Effector memory CD8-positive, alpha-beta T cell (primary cell): ENCODE data around the gene WDR90.

Experiments used
- ATAC-seq: fragments of 150-1000 bp; cut with Tn5 transposase; replicated peaks from 2 replicates; pipeline ENCODE4 v1.10.0; 2021; ENCODE audit warnings: mild to moderate bottlenecking, moderate library complexity
- DNase-seq, 3 experiments: peaks; one replicate each; pipeline ENCODE4 v3.0.0; 2021
- H3K27ac Mint-ChIP-seq, 2 donors: one replicate each; pipeline ENCODE4 v1.8.0; 2022; ENCODE audit warnings: mild to moderate bottlenecking in 2 of 2, mixed read lengths in 2 of 2, moderate library complexity in 2 of 2
- H3K27me3 Mint-ChIP-seq, 2 donors: one replicate each; pipeline ENCODE4 v1.8.0; 2022; ENCODE audit warnings: mixed read lengths in 2 of 2
- H3K36me3 Mint-ChIP-seq: one replicate; pipeline ENCODE4 v1.8.0; 2022; ENCODE audit warnings: mild to moderate bottlenecking, moderate library complexity, mixed read lengths; ENCODE audit not compliant: insufficient read depth
- H3K4me1 Mint-ChIP-seq, 2 donors: one replicate each; pipeline ENCODE4 v1.8.0; 2022; ENCODE audit warnings: low read depth in 2 of 2, mixed read lengths in 2 of 2
- H3K4me3 Mint-ChIP-seq, 2 donors: one replicate each; pipeline ENCODE4 v1.8.0; 2022; ENCODE audit warnings: mild to moderate bottlenecking in 2 of 2, mixed read lengths in 2 of 2, moderate library complexity in 2 of 2
- H3K9me3 Mint-ChIP-seq, 2 donors: one replicate each; pipeline ENCODE4 v1.8.0; 2022; ENCODE audit warnings: mixed read lengths in 2 of 2

The WDR90 gene

GRCh38 chr16:675884-676564 is 26.9 kb downstream of the WDR90 start:
- Mint-ChIP-seq H3K27ac (no peak overlapping the region), H3K27me3 (peaks cover 0 to 6% of the 10 kb centered on the region in 2 donors), H3K36me3 (peaks cover 2% of the 10 kb centered on the region), H3K4me3 (no peak overlapping the region), H3K9me3 (no peaks in the 10 kb centered on the region), H3K4me1 (peaks cover 8 to 18% of the 10 kb centered on the region in 2 donors)
- DNase-seq (no peak), ATAC-seq (no peak)

- Mint-ChIP-seq H3K36me3 (peaks cover 7% of the 10 kb centered on the region), H3K9me3 (no peaks in the 10 kb centered on the region), H3K27me3 (peaks cover 0 to 6% of the 10 kb centered on the region in 2 donors), H3K27ac (no peak overlapping the region), H3K4me1 (peaks cover 8 to 22% of the 10 kb centered on the region in 2 donors), H3K4me3 (no peak overlapping the region)
- ATAC-seq: no peak
- DNase-seq: no peak
These were observed 27.4 kb downstream of the WDR90 start for GRCh38 chr16:676565-676902.

- Mint-ChIP-seq H3K27me3 (peaks cover 0 to 6% of the 10 kb centered on the region in 2 donors), H3K9me3 (no peaks in the 10 kb centered on the region), H3K27ac (no peak overlapping the region), H3K4me1 (peaks cover 11 to 26% of the 10 kb centered on the region in 2 donors), H3K36me3 (peaks cover 11% of the 10 kb centered on the region), H3K4me3 (no peak overlapping the region)
- no peak for DNase-seq
- no peak for ATAC-seq
These were observed 27.7 kb downstream of the WDR90 start for GRCh38 chr16:676913-677312.

- Mint-ChIP-seq H3K4me3 (peak overlapping the region in 1 of 2 donors; percentile 45), H3K27me3 (peaks cover 0 to 6% of the 10 kb centered on the region in 2 donors), H3K4me1 (peaks cover 11 to 31% of the 10 kb centered on the region in 2 donors), H3K36me3 (peaks cover 17% of the 10 kb centered on the region), H3K9me3 (no peaks in the 10 kb centered on the region), H3K27ac (no peak overlapping the region)
- DNase-seq (no peak), ATAC-seq (no peak)
These were observed 28.4 kb downstream of the WDR90 start for GRCh38 chr16:677316-678190.

- H3K4me1 Mint-ChIP-seq: peaks cover 11 to 35% of the 10 kb centered on the region in 2 donors
- peaks cover 24% of the 10 kb centered on the region for H3K36me3 Mint-ChIP-seq
- no peak for ATAC-seq
- H3K27ac Mint-ChIP-seq: peak overlapping the region in 1 of 2 donors; percentile 62
- DNase-seq: no peak
- H3K9me3 Mint-ChIP-seq: no peaks in the 10 kb centered on the region
- peak overlapping the region; percentile 75 to 78 for H3K4me3 Mint-ChIP-seq
- H3K27me3 Mint-ChIP-seq: peaks cover 0 to 6% of the 10 kb centered on the region in 2 donors
These were observed 29.2 kb downstream of the WDR90 start for GRCh38 chr16:678209-678857.

GRCh38 chr16:678858-679813 is 30.0 kb downstream of the WDR90 start:
- H3K9me3 Mint-ChIP-seq: no peaks in the 10 kb centered on the region
- H3K36me3 Mint-ChIP-seq: peaks cover 31% of the 10 kb centered on the region
- ATAC-seq: peak; percentile 6
- peak overlapping the region; percentile 75 to 78 for H3K4me3 Mint-ChIP-seq
- DNase-seq: peak in 2 of 3 experiments; percentile 33 to 35
- peaks cover 11 to 36% of the 10 kb centered on the region in 2 donors for H3K4me1 Mint-ChIP-seq
- H3K27ac Mint-ChIP-seq: peak overlapping the region; percentile 25 to 62
- H3K27me3 Mint-ChIP-seq: peaks cover 0 to 6% of the 10 kb centered on the region in 2 donors

GRCh38 chr16:679814-680624 is 30.9 kb downstream of the WDR90 start, which contains the start of gene STUB1:
Gene STUB1 (plus strand): TSS chr16:680410. CDS start chr16:680526, 116 bp downstream.
- Mint-ChIP-seq H3K4me1 (peaks cover 10 to 35% of the 10 kb centered on the region in 2 donors), H3K4me3 (peak within 1 kb of the TSS; percentile 75 to 78), H3K27ac (peak within 1 kb of the TSS; percentile 44 to 62), H3K9me3 (no peaks in the 10 kb centered on the region), H3K27me3 (peaks cover 0 to 3% of the 10 kb centered on the region in 2 donors), H3K36me3 (peaks cover 35% of the 10 kb centered on the region)
- DNase-seq: peak; percentile 70 to 76 (median 76)
- ATAC-seq: peak; percentile 48

- peak overlapping the region in 1 of 2 donors; percentile 32 for H3K27ac Mint-ChIP-seq
- no peak for ATAC-seq
- no peak for DNase-seq
- H3K9me3 Mint-ChIP-seq: no peaks in the 10 kb centered on the region
- H3K4me3 Mint-ChIP-seq: peak overlapping the region; percentile 75 to 78
- no peaks in the 10 kb centered on the region for H3K27me3 Mint-ChIP-seq
- H3K36me3 Mint-ChIP-seq: peaks cover 35% of the 10 kb centered on the region
- peaks cover 7 to 33% of the 10 kb centered on the region in 2 donors for H3K4me1 Mint-ChIP-seq
These were observed 31.4 kb downstream of the WDR90 start for GRCh38 chr16:680625-680945.

GRCh38 chr16:680967-681745 is 32.0 kb downstream of the WDR90 start:
- Mint-ChIP-seq H3K27ac (peak overlapping the region; percentile 32 to 44), H3K4me1 (peaks cover 7 to 37% of the 10 kb centered on the region in 2 donors), H3K36me3 (peaks cover 35% of the 10 kb centered on the region), H3K9me3 (no peaks in the 10 kb centered on the region), H3K4me3 (peak overlapping the region; percentile 75 to 78), H3K27me3 (no peaks in the 10 kb centered on the region)
- no peak for ATAC-seq
- no peak for DNase-seq

GRCh38 chr16:681746-682427 is 32.7 kb downstream of the WDR90 start:
- H3K36me3 Mint-ChIP-seq: peaks cover 35% of the 10 kb centered on the region
- peaks cover 7 to 36% of the 10 kb centered on the region in 2 donors for H3K4me1 Mint-ChIP-seq

More at GRCh38 chr16:681746-682427, 32.7 kb downstream of the WDR90 start:
- DNase-seq (no peak), ATAC-seq (no peak)
- Mint-ChIP-seq H3K27ac (peak overlapping the region in 1 of 2 donors; percentile 32), H3K4me3 (peak overlapping the region; percentile 75 to 78), H3K9me3 (no peaks in the 10 kb centered on the region), H3K27me3 (no peaks in the 10 kb centered on the region)
